AG09309 (cell line): ENCODE measurements around the gene PRPF40B.
A peak's percentile ranks its signal among the peaks of the same experiment; 100 is the strongest.

Experiments used
- DNase-seq: peaks from one replicate; pipeline ENCODE4 v3.0.0-alpha.2; 2010; ENCODE audit warnings: low read depth
- H3K4me3 ChIP-seq: 2 replicates; pipeline ENCODE4 v1.5.1; 2011; ENCODE audit warnings: mild to moderate bottlenecking, low read depth, low read length, moderate library complexity; ENCODE audit not compliant: control insufficient read depth
- CTCF ChIP-seq: IDR thresholded peaks from 2 replicates; pipeline ENCODE4 v1.5.1; 2011; ENCODE audit warnings: mild to moderate bottlenecking, low read depth, low read length, inconsistent platforms; ENCODE audit not compliant: insufficient read depth, control insufficient read depth; ENCODE audit errors: missing control alignments

Gene PRPF40B

DNA sequence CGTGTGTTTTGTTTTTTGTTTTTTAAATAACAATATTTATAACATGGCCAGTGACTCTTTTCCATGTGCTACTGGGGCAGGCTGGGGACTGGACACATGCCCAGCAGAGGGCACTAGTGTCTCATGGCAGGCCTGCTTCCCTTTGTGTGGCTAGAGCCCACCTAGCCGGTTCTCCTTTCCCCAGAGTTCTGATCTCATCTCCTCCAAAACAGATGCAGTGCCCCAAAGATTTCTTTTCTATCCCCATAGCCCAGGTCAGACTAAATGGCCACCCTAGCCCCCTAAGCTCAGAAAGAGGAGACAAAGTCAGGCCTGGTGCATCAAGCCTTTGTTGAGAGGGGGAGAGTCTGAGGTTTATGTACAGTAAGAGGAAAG, 21.2 kb downstream of the PRPF40B start:
- TF ChIP-seq CTCF: peak; percentile 99
- no peak overlapping the region for H3K4me3 ChIP-seq
- DNase-seq: peak; percentile 29

GRCh38 chr12:49645146-49646039, 22.0 kb downstream of the PRPF40B start:
- TF ChIP-seq CTCF: no peak
- no peak for DNase-seq
- H3K4me3 ChIP-seq: no peak overlapping the region

DNA sequence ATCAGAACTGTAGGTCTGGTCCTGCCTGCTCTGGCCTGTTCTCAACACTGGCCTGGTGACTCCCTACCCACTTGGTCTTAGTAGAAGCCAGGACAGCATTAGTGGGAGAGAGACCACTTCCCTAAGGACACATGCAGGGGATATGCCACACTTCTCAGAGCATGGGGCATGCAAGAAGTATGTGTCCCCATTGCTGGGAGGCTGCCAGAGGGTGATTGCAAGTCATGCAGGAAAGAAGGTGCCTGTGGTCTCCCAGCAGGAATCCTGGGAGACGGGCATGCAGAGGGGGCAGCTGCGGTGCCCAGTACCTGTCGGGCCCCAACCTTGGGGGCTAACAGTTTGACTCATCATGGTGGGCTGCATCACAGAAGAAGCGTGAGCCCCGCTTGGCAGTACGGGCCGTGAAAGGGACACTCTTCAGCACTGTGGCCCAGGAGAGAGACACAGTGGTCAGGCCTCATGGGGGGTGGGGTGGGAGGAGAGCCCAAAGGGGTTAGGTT, 23.0 kb downstream of the PRPF40B start:
- no peak for DNase-seq
- no peak for TF ChIP-seq CTCF
- no peak overlapping the region for H3K4me3 ChIP-seq

DNA sequence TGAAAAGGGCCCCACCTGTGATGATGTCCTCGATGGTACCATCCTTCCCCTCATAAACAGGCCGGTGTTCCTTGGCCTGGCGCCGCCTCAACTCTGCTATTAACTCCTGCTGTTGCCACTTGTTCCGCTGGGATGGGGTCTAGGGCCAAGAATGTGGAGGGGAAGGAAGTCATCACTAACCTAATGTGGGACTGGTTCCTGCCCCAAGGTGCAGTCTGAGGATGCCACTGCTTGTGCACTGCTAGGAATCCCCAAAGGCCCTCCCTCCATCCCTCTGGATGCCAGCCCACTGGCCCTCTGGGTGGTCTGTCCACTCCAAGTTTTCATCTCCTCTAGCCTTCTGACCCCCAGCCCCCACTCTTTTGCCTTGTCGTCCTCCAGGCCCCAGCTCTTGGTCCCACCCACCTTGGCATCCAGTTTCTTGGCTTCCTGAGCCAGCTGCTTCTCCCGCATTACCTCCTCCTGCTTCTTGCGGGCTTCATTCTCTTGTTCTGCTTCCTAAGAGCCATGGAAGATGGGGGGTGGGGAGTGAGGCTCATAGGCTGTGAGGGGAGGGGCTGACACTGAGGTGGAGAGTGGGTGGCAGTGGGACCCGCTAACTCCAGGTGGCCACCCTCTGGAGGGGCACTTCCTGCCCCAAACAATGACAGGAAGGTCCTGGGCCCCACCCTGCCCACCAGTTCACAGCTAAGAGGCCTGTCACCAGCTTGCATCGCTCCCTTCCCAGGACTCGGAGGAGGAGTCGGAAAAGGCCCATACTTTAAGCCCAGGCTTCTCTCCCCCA, 23.7 kb downstream of the PRPF40B start:
- no peak for TF ChIP-seq CTCF
- H3K4me3 ChIP-seq: no peak overlapping the region
- DNase-seq: no peak

GRCh38 chr12:49647827-49648711, 24.7 kb downstream of the PRPF40B start:
- DNase-seq: no peak
- TF ChIP-seq CTCF: no peak
- no peak overlapping the region for H3K4me3 ChIP-seq

- no peak for DNase-seq
- TF ChIP-seq CTCF: no peak
Measured at GRCh38 chr12:49648712-49649003, 25.3 kb downstream of the PRPF40B start.

More at GRCh38 chr12:49648712-49649003, 25.3 kb downstream of the PRPF40B start:
- no peak overlapping the region for H3K4me3 ChIP-seq
